ENCODE data around the gene ILK. TPM values are rescaled to one million over a fixed set of nuclear protein-coding genes. Genes with fewer than 3 reads are reported as not detected.

ILK gene
- total RNA-seq, 1 donor from 2014 or later, result 192 TPM

DNA sequence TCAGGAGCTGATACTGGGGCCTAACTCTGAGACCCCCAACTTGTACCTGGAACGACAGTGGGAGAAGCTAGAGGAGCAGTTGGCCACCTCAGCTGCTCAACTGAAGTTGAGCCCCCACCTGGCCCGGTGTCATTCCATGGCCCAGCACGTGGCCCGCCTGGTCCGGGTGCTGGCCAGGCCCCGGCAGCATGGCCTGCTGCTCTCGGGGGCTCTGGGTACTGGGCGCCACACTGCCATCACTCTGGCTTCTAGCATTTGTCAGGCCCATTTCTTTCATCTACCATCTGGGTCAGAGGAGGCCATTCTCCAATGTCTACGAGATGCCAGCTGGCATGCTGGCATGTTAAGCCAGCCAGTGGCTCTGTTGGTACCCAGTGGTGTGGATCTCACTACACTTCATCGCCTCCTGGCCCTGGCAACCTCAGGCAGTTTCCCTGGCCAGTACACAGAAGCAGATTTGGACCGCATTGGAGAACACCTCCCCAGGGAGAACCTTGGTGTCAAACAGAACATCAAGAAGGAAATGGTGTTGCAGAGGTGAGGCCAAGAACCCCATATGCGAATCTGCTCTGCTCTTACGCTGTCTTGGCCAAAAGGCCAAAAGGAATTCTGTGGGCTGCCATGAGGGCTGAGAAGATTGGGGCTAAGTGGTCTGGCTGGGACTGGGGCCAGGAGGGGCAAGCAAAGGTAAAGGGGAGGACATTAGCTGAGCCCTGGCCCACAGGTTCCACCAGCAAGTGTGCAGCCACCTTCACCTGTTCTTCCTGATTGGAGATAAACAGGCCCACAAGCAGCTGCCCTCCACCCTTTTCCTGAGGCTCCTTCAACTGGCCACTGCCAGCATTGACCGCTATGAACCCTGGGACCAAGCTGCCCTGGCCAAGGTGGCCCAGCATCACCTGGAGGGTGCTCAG, 45.6 kb upstream of the ILK start:
- TF ChIP-seq, protein P1, sequence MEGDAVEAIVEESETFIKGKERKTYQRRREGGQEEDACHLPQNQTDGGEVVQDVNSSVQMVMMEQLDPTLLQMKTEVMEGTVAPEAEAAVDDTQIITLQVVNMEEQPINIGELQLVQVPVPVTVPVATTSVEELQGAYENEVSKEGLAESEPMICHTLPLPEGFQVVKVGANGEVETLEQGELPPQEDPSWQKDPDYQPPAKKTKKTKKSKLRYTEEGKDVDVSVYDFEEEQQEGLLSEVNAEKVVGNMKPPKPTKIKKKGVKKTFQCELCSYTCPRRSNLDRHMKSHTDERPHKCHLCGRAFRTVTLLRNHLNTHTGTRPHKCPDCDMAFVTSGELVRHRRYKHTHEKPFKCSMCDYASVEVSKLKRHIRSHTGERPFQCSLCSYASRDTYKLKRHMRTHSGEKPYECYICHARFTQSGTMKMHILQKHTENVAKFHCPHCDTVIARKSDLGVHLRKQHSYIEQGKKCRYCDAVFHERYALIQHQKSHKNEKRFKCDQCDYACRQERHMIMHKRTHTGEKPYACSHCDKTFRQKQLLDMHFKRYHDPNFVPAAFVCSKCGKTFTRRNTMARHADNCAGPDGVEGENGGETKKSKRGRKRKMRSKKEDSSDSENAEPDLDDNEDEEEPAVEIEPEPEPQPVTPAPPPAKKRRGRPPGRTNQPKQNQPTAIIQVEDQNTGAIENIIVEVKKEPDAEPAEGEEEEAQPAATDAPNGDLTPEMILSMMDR (IDR thresholded peaks at IDR 0.05; ENCODE audit: borderline replicate concordance), result no peak
- peak; percentile 57 for DNase-seq

DNA sequence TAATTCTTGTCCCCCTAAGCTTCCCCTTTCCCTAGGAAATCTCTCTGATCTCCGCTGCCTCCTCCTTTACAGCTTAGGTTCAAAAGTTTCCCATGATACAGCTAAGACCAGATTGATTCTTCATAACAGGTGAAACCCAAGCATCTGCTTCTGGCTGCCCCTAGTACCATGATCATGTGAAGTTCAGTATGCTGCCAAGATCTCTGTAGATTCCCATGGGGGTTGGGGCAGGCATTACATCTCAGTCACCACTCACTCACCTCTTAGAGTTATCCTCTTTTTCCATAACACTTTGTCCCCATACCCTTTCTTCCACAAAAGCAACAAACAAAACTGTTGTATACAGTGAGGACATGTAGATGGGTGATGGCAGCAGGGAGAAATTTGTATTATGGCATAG, 44.2 kb upstream of the ILK start:
- H3K27me3 ChIP-seq (ENCODE audit: low read depth), result no peaks in the 10 kb centered on the region
- TF ChIP-seq, protein P1 (IDR thresholded peaks at IDR 0.05; ENCODE audit: borderline replicate concordance), result no peak
- H3K27ac ChIP-seq (replicated peaks), result no peak overlapping the region
- intact Hi-C loops (cut with micrococcal nuclease), result no loop called here
- H3K36me3 ChIP-seq, result no peaks in the 10 kb centered on the region
- no peak overlapping the region for H3K4me3 ChIP-seq
- H3K4me1 ChIP-seq, result peaks cover 24% of the 10 kb centered on the region
- DNase-seq, result no peak
- no peaks in the 10 kb centered on the region for H3K9me3 ChIP-seq (replicated peaks)

More for the DNA sequence above, 45.6 kb upstream of the ILK start:
- Histone ChIP-seq H3K4me3 (no peak overlapping the region), H3K4me1 (peaks cover 24% of the 10 kb centered on the region), H3K27me3 (ENCODE audit: low read depth) (no peaks in the 10 kb centered on the region), H3K9me3 (replicated peaks) (no peaks in the 10 kb centered on the region), H3K36me3 (no peaks in the 10 kb centered on the region), H3K27ac (replicated peaks) (peak overlapping the region; percentile 9)
- intact Hi-C loops (cut with micrococcal nuclease), result no loop called here

DNA sequence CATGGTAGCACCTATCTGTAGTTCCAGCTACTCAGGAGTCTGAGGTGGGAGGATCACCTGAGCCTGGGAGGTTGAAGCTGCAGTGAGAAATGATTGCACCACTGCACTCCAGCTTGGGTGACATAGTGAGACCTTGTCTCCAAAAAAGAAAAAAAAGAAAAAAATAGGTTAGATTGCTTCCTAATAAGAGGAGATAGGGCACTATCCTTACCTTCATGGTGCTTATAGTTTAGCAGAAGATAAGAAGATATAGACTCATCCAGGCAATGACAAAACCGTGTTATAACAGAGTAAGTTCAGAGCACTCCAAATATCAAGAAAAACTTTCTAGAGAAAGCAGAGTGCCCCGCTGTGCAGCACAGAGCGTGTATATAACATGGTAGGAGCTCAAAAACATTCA, 42.3 kb upstream of the ILK start:
- no peaks in the 10 kb centered on the region for H3K36me3 ChIP-seq
- no peak overlapping the region for H3K27ac ChIP-seq (replicated peaks)
- peaks cover 27% of the 10 kb centered on the region for H3K4me1 ChIP-seq
- intact Hi-C loops (cut with micrococcal nuclease), result no loop called here
- no peaks in the 10 kb centered on the region for H3K27me3 ChIP-seq (ENCODE audit: low read depth)
- TF ChIP-seq, protein P1 (IDR thresholded peaks at IDR 0.05; ENCODE audit: borderline replicate concordance), result no peak
- H3K4me3 ChIP-seq, result no peak overlapping the region
- no peak for DNase-seq
- no peaks in the 10 kb centered on the region for H3K9me3 ChIP-seq (replicated peaks)

- Histone ChIP-seq H3K4me3 (no peak overlapping the region), H3K9me3 (replicated peaks) (no peaks in the 10 kb centered on the region), H3K27me3 (ENCODE audit: low read depth) (no peaks in the 10 kb centered on the region), H3K36me3 (no peaks in the 10 kb centered on the region), H3K4me1 (peaks cover 39% of the 10 kb centered on the region), H3K27ac (replicated peaks) (no peak overlapping the region)
- intact Hi-C loops (cut with micrococcal nuclease), result no loop called here
- no peak for DNase-seq
- TF ChIP-seq, protein P1 (IDR thresholded peaks at IDR 0.05; ENCODE audit: borderline replicate concordance), result no peak
These were observed 40.4 kb upstream of the ILK start for GRCh38 chr11:6563121-6563619.

GRCh38 chr11:6563667-6564066, 39.9 kb upstream of the ILK start:
- Histone ChIP-seq H3K4me3 (no peak overlapping the region), H3K27ac (replicated peaks) (no peak overlapping the region), H3K9me3 (replicated peaks) (no peaks in the 10 kb centered on the region), H3K27me3 (ENCODE audit: low read depth) (no peaks in the 10 kb centered on the region), H3K4me1 (peaks cover 39% of the 10 kb centered on the region), H3K36me3 (no peaks in the 10 kb centered on the region)
- DNase-seq, result no peak
- TF ChIP-seq, protein P1 (IDR thresholded peaks at IDR 0.05; ENCODE audit: borderline replicate concordance), result no peak
- intact Hi-C loops (cut with micrococcal nuclease), result no loop called here
